GM12892 (cell line): ENCODE data around the gene RAB30.

Source experiments
- POLR2A ChIP-seq: IDR thresholded peaks from 2 replicates; pipeline ENCODE4 v1.6.1; 2011; ENCODE audit warnings: low read depth, low read length, control low read depth
- POLR2AphosphoS5 ChIP-seq: IDR thresholded peaks from 2 replicates; pipeline ENCODE4 v1.6.1; 2011; ENCODE audit warnings: low read depth, low read length, control low read depth
- TAF1 ChIP-seq: IDR thresholded peaks from 2 replicates; pipeline ENCODE4 v1.6.1; 2011; ENCODE audit warnings: low read depth, mild to moderate bottlenecking, control low read depth, low read length, borderline replicate concordance

DNA sequence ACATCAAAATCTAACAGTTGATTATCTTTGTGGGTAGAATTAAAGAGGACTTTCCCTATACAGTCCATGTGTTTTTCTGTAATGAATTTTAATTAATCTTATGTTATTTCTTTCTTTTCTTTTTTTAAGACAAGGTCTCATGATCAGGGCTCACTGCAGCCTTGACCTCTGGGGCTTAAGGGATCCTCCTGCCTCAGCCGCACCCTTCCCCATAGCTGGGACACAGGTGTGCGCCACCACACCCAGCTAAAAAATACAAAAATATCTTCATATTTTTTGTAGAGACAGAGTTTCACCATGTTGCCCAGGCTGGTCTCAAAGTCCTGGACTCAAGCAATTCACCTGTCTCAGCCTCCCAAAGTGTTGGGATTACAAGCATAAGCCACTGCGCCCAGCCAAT, 7.7 kb downstream of the RAB30 start:
- TF ChIP-seq POLR2A, result no peak
- no peak for TF ChIP-seq POLR2AphosphoS5
- TF ChIP-seq TAF1, result no peak
